ENCODE results near the gene BDH1.
"Not testable (repeated sequence)": the region's sequence is repeated elsewhere in the genome, so short reads cannot be mapped to it uniquely, and the experiment has no call there.

BDH1 gene, protein sequence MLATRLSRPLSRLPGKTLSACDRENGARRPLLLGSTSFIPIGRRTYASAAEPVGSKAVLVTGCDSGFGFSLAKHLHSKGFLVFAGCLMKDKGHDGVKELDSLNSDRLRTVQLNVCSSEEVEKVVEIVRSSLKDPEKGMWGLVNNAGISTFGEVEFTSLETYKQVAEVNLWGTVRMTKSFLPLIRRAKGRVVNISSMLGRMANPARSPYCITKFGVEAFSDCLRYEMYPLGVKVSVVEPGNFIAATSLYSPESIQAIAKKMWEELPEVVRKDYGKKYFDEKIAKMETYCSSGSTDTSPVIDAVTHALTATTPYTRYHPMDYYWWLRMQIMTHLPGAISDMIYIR

GRCh38 chr3:197555281-197556261, at the start of gene BDH1:
Gene BDH1, minus strand, starts transcription at chr3:197555968. Its CDS starts 9,525 bp downstream, at chr3:197546443.
- peak; percentile 46 for DNase-seq (ENCODE audit: low read depth)

DNA sequence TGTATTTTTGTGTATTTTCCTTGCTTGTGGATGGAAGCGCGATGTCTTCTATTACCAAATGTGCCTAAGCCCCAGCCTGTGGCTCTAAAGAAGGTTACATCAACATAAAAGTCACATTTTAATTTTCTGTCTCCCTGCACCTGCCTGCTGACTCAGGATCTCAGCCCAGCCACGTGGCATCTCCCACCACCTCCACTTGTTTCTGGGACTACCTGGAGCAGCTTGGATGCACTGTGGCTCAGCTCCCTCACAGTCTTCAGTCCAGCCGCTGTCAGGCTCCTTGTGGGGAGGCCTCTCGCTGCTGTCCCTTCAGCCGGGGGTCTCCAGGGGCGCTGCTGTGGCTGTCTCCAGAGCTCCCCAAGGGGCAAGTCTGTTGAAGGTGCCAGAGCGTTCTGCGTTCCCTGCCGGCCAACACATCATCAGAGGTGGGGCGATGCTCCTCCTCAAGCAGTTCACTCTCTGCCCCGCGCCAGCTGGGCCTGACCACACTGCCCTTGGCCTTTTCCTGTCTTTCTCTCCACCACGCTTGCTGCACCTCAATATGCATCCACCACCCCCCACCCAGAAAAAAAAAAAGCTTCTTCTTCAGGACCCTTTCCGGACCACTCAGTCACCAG, 47.7 kb upstream of the BDH1 start:
- no peak for DNase-seq (ENCODE audit: low read depth)

GRCh38 chr3:197602351-197602750, 46.6 kb upstream of the BDH1 start:
- DNase-seq (ENCODE audit: low read depth), result not testable (repeated sequence)

DNA sequence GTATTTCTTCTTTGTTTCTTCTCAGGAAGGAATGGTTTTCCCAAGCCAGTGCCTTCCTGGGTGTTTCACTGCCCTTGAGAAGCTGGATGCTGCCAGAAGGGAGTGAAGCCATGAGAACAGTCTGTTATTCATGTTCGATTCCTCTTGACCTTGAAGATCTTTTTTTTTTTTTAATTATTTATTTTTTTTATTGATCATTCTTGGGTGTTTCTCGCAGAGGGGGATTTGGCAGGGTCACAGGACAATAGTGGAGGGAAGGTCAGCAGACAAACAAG, 45.7 kb upstream of the BDH1 start:
- DNase-seq (ENCODE audit: low read depth), result not testable (repeated sequence)

- DNase-seq (ENCODE audit: low read depth), result no peak
Measured at GRCh38 chr3:197600796-197601565, 45.2 kb upstream of the BDH1 start.

DNA sequence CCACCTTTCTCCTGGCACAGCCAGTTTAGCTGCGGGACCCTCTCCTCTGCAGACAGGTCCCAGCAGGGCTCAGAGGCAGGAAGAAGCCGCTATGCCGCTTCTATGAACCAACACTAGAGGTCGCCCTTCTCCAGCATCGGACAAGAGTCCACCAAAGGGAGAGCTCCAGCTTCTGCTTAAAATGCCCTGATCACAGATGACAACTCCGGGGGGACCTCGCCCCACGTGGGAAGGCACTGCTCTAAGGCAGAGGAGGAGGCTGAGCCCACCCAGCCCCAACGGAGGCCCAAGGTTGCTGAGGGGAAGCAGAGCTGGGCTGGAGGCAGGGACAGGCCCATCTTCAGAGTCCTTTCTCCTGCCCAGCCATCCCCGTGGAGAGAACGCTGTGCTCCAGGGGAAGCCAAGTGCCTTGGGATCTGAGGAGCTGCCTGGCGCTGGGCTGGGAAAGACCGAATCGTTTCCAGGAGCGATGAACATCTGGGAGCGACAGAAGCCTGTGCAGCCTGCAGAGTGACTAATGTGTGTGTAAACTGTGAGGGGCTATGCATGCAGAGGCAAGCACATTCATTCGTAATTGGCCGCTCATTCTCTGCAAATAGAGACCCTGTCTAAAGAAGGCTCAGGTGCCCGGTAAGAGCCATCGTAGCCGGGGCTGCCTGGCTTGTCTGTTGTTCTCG, 43.5 kb upstream of the BDH1 start:
- DNase-seq (ENCODE audit: low read depth), result peak; percentile 53

- no peak for DNase-seq (ENCODE audit: low read depth)
Measured at GRCh38 chr3:197598404-197598980, 42.7 kb upstream of the BDH1 start.

GRCh38 chr3:197597335-197597734, 41.6 kb upstream of the BDH1 start:
- DNase-seq (ENCODE audit: low read depth), result no peak

- DNase-seq (ENCODE audit: low read depth), result no peak
Measured at GRCh38 chr3:197595470-197596185, 39.9 kb upstream of the BDH1 start.

DNA sequence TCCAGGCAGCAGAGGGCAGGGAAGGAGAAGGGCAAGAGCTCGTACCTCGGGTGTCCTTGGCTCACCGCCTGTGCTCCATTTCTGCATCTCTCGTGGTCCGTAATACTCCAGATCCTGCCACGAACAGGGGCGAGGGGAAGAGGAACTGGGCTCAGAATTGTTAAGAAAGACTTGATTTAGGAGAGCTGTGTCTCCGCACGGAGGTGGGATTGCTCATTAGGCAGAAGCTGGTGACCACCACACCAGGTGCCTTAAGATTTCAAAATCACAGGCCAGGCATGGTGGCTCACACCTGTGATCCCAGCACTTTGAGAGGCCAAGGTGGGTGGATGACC, 37.2 kb upstream of the BDH1 start:
- no peak for DNase-seq (ENCODE audit: low read depth)

GRCh38 chr3:197592361-197593045, 36.7 kb upstream of the BDH1 start:
- DNase-seq (ENCODE audit: low read depth), result no peak

GRCh38 chr3:197591816-197592215, 36.0 kb upstream of the BDH1 start:
- no peak for DNase-seq (ENCODE audit: low read depth)

GRCh38 chr3:197590313-197590962, 34.7 kb upstream of the BDH1 start:
- no peak for DNase-seq (ENCODE audit: low read depth)

GRCh38 chr3:197589545-197589944, 33.8 kb upstream of the BDH1 start:
- no peak for DNase-seq (ENCODE audit: low read depth)

DNA sequence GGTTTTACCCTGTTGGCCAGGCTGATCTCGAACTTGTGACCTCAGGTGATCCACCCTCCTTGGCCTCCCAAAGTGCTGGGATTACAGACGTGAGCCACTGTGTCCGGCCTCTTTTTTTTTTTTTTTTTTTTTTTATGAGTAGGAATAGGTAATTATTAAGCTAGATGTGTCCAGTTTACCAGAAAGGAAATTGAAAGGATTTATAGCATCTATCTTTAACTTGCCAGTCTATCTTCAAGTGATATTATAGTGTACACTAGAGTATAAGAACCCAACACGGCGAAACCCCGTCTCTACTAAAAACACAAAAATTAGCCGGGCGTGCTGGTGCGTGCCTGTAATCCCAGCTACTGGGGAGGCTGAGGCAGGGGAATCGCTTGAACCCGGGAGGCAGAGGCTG, 31.0 kb upstream of the BDH1 start:
- DNase-seq (ENCODE audit: low read depth), result not testable (repeated sequence)

DNA sequence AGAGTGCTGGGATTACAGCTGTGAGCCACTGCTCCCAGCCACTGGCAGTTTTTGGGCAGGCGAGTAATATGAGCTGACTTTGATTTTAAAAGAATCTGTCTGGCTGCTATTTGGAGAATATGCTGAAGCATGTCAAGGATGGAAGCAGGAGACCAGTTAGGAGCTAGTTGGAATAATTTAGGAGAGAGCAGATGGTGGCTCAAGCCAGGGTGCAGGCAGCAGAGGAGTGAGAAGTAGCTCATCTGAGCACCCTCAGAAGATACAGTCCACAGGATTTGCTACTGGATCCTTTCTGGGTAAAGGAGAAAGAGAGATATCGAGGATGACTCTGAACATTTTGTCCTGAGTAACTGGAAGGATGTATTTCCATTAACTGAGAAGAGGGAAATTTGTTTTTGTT, 30.4 kb upstream of the BDH1 start:
- DNase-seq (ENCODE audit: low read depth), result no peak

GRCh38 chr3:197584733-197585132, 29.0 kb upstream of the BDH1 start:
- DNase-seq (ENCODE audit: low read depth), result no peak

DNA sequence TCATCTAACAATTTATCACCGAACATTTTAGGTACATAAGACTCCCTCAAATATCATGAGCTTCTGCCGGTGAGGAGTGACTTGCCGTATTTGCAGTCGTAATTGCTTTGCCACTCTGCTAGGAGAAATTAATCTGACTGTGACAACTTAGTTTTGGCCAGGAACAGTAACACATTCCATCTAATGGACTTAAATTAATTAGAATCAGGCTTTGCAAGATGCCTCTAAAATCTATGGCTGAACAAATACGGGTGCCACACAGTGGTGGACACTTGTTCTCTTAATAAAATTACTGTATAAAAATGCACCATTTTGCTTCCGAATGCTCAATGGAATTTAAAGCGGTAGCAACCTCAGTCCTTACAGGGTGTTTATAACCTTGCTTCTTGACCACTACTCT, 27.6 kb upstream of the BDH1 start:
- DNase-seq (ENCODE audit: low read depth), result no peak

GRCh38 chr3:197580253-197580691, 24.5 kb upstream of the BDH1 start:
- no peak for DNase-seq (ENCODE audit: low read depth)
